KMS-11 (cell line): ENCODE data around the gene JAKMIP1.

Experiments used
- H2AFZ ChIP-seq: fragments of 200-600 bp; sonication (generic); 2 replicates; pipeline ENCODE4 v1.6.1; 2016; ENCODE audit warnings: antibody characterized with exemption, mixed run types, low read depth
- H3K27ac ChIP-seq: fragments of 200-600 bp; sonication (generic); 2 replicates; pipeline ENCODE4 v1.6.1; 2016; ENCODE audit warnings: mild to moderate bottlenecking, mixed run types
- H3K27me3 ChIP-seq: fragments of 200-600 bp; sonication (generic); 2 replicates; pipeline ENCODE4 v1.6.1; 2017; ENCODE audit warnings: mild to moderate bottlenecking, low read depth, mixed run types, moderate library complexity; ENCODE audit not compliant: insufficient read depth
- H3K36me3 ChIP-seq: fragments of 200-600 bp; sonication (generic); 2 replicates; pipeline ENCODE4 v1.6.1; 2017; ENCODE audit warnings: mild to moderate bottlenecking, mixed run types; ENCODE audit not compliant: insufficient read depth
- H3K4me1 ChIP-seq: fragments of 200-600 bp; sonication (generic); 2 replicates; pipeline ENCODE4 v1.6.1; 2016; ENCODE audit warnings: mild to moderate bottlenecking, low read depth, mixed run types; ENCODE audit not compliant: poor library complexity, severe bottlenecking
- H3K4me2 ChIP-seq: fragments of 200-600 bp; sonication (generic); 2 replicates; pipeline ENCODE4 v1.7.0; 2016; ENCODE audit warnings: mild to moderate bottlenecking, mixed run types
- H3K4me3 ChIP-seq: fragments of 200-600 bp; sonication (generic); IDR thresholded peaks from 2 replicates; pipeline ENCODE4 v1.6.1; 2017; ENCODE audit warnings: low read depth, low read length, mixed read lengths; ENCODE audit not compliant: insufficient read depth
- H3K79me2 ChIP-seq: fragments of 200-600 bp; sonication (generic); 2 replicates; pipeline ENCODE4 v1.6.1; 2016; ENCODE audit warnings: low read depth, mixed run types; ENCODE audit not compliant: insufficient read depth
- H3K9ac ChIP-seq: fragments of 200-600 bp; sonication (generic); 2 replicates; pipeline ENCODE4 v1.6.1; 2016; ENCODE audit warnings: mild to moderate bottlenecking, mixed run types
- H4K20me1 ChIP-seq: fragments of 200-600 bp; sonication (generic); 2 replicates; pipeline ENCODE4 v1.6.1; 2016; ENCODE audit warnings: mild to moderate bottlenecking, mixed run types; ENCODE audit not compliant: insufficient read depth
- CTCF ChIP-seq: fragments of 200-600 bp; sonication (generic); conservative IDR thresholded peaks from 2 replicates; pipeline ENCODE4 v1.6.1; 2017; ENCODE audit warnings: low read depth, mild to moderate bottlenecking, antibody characterized with exemption, low read length, moderate library complexity, mixed read lengths

Gene JAKMIP1

GRCh38 chr4:6011271-6011671, 189.1 kb downstream of the JAKMIP1 start:
- Histone ChIP-seq H3K27ac (no peak overlapping the region), H3K36me3 (no peaks in the 10 kb centered on the region), H3K9ac (no peak overlapping the region), H3K4me2 (no peak overlapping the region), H3K4me1 (no peaks in the 10 kb centered on the region), H3K4me3 (no peak overlapping the region), H3K79me2 (no peaks in the 10 kb centered on the region), H3K27me3 (no peaks in the 10 kb centered on the region), H2AFZ (no peak overlapping the region), H4K20me1 (no peaks in the 10 kb centered on the region)
- TF ChIP-seq CTCF = no peak

DNA sequence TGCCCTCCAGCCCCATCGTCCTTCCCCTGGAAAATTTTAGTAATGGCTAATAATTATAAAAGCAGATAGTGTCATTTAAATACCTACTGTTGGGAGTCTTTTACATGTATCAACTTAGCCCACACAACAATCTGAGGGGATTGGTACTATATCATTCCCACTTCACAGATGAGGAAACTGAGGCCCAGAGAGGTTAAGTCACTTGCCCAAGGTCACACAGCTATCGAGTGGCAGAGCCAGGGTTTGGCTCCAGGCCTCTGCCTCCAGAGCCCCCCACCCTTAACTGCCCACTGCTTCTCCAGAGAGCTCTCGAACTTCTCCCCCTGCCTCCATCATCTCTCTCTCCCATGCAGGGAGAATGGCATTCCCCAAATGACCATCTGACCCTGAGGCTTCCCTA, 189.6 kb downstream of the JAKMIP1 start:
- H4K20me1 ChIP-seq = no peaks in the 10 kb centered on the region
- H3K4me1 ChIP-seq = no peaks in the 10 kb centered on the region
- H3K27ac ChIP-seq = no peak overlapping the region
- no peaks in the 10 kb centered on the region for H3K27me3 ChIP-seq
- no peak for TF ChIP-seq CTCF
- no peak overlapping the region for H3K4me2 ChIP-seq
- H3K9ac ChIP-seq = no peak overlapping the region
- no peak overlapping the region for H2AFZ ChIP-seq
- no peaks in the 10 kb centered on the region for H3K79me2 ChIP-seq
- H3K36me3 ChIP-seq = no peaks in the 10 kb centered on the region
- no peak overlapping the region for H3K4me3 ChIP-seq

GRCh38 chr4:6009452-6009851, 190.9 kb downstream of the JAKMIP1 start:
- H3K36me3 ChIP-seq = no peaks in the 10 kb centered on the region
- no peaks in the 10 kb centered on the region for H4K20me1 ChIP-seq
- H3K4me1 ChIP-seq = no peaks in the 10 kb centered on the region
- no peak for TF ChIP-seq CTCF
- H3K27me3 ChIP-seq = no peaks in the 10 kb centered on the region
- H3K27ac ChIP-seq = no peak overlapping the region
- no peak overlapping the region for H3K4me3 ChIP-seq
- H3K9ac ChIP-seq = no peak overlapping the region
- no peak overlapping the region for H3K4me2 ChIP-seq
- H2AFZ ChIP-seq = no peak overlapping the region
- H3K79me2 ChIP-seq = no peaks in the 10 kb centered on the region

DNA sequence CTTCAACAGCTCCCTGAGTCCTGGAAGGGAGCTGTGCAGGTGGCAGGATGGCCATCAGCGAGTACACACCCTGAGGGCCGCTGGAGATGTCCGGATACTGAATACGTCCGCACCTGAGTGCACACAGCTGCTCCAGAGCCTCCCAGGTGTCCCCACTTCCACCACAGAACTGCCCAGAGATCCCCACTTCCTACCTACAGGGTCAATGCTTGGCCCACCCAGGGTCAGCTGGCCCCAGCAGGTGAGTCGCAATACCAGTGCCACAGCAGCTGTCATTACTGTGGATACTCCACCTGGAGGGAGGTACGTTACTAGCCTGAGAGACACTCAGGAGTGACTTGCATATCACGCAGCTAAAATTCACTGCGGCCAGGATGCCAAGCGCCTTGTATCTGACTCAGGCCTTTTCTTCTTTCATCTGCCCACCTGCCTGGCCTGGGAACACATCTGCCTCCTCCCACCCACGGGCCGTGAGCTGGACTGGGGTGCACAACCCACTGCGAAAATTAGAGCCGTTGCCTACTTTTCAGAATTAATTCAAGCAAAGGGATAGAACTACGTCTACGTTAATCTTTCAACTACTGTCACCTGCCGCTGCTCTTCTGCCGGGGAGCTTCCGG, 191.5 kb downstream of the JAKMIP1 start:
- no peak overlapping the region for H2AFZ ChIP-seq
- no peak overlapping the region for H3K4me2 ChIP-seq
- no peak overlapping the region for H3K27ac ChIP-seq

More for the DNA sequence above, 191.5 kb downstream of the JAKMIP1 start:
- no peaks in the 10 kb centered on the region for H4K20me1 ChIP-seq
- H3K9ac ChIP-seq = no peak overlapping the region
- H3K27me3 ChIP-seq = no peaks in the 10 kb centered on the region
- no peak for TF ChIP-seq CTCF
- no peaks in the 10 kb centered on the region for H3K4me1 ChIP-seq
- no peaks in the 10 kb centered on the region for H3K36me3 ChIP-seq
- no peak overlapping the region for H3K4me3 ChIP-seq
- H3K79me2 ChIP-seq = no peaks in the 10 kb centered on the region
